IMR-90 (cell line): ENCODE data around the gene FAS. TPM values are rescaled to one million over a fixed set of nuclear protein-coding genes. Genes with fewer than 3 reads are reported as not detected.

Experiments used
- ATAC-seq: fragments of 200-7000 bp; cut with Tn5 transposase; 2 replicates; pipeline ENCODE4 v1.9.1; 2020; ENCODE audit warnings: low read depth, mild to moderate bottlenecking, moderate library complexity
- BruUV-seq: library from RNA; stranded (reverse); fragments of 400-500 nt; replicated peaks from 2 replicates; lab custom pipeline; 2021; lab: Mats Ljungman, UMichigan
- CTCF ChIA-PET: fragments of 300-600 bp; formaldehyde crosslinking; extraction: SDS; loops from one replicate; lab custom pipeline; 2021; ENCODE audit warnings: antibody characterized with exemption; lab: Yijun Ruan, JAX
- POLR2A ChIA-PET: fragments of 300-600 bp; sonication (Branson Sonifier 250); formaldehyde crosslinking; loops from one replicate; lab custom pipeline; 2022; ENCODE audit warnings: antibody characterized with exemption; ENCODE audit not compliant: unreplicated experiment; lab: Charles Lee
- DNase-seq: peaks from one replicate; pipeline ENCODE4 v3.0.0; 2013
- H2AFZ ChIP-seq: replicated peaks from 2 replicates; pipeline ENCODE3; 2013; ENCODE audit warnings: low read length, mild to moderate bottlenecking; ENCODE audit not compliant: poor library complexity
- H2AK5ac ChIP-seq: 2 replicates; pipeline ENCODE4 v1.6.1; 2013; ENCODE audit warnings: low read depth, low read length, inconsistent platforms
- H2AK9ac ChIP-seq: replicated peaks from 2 replicates; pipeline ENCODE3; 2013; ENCODE audit warnings: mild to moderate bottlenecking, low read depth, low read length, moderate library complexity; ENCODE audit not compliant: poor library complexity
- H2BK120ac ChIP-seq: 2 replicates; pipeline ENCODE4 v1.6.1; 2013; ENCODE audit warnings: low read depth, low read length, inconsistent platforms
- H2BK15ac ChIP-seq: 3 replicates; pipeline ENCODE4 v1.6.1; 2013; ENCODE audit warnings: low read depth, low read length, inconsistent platforms
- H2BK20ac ChIP-seq: 2 replicates; pipeline ENCODE4 v1.6.1; 2013; ENCODE audit warnings: low read depth, mild to moderate bottlenecking, inconsistent platforms, low read length, moderate library complexity
- H2BK5ac ChIP-seq: 2 replicates; pipeline ENCODE4 v1.6.1; 2013; ENCODE audit warnings: mild to moderate bottlenecking, low read depth, low read length, inconsistent platforms; ENCODE audit not compliant: poor library complexity, severe bottlenecking
- H3K14ac ChIP-seq: replicated peaks from 2 replicates; pipeline ENCODE4 v1.6.1; 2013; ENCODE audit warnings: low read depth, low read length, inconsistent platforms
- H3K18ac ChIP-seq: 2 replicates; pipeline ENCODE4 v1.6.1; 2013; ENCODE audit warnings: low read depth, low read length, control low read depth
- H3K23ac ChIP-seq: 2 replicates; pipeline ENCODE4 v1.6.1; 2013; ENCODE audit warnings: low read depth, low read length, inconsistent platforms
- H3K27ac ChIP-seq: 2 replicates; pipeline ENCODE4 v1.5.1; 2013; ENCODE audit warnings: mild to moderate bottlenecking, control low read depth, low read length; ENCODE audit not compliant: insufficient read depth
- H3K27me3 ChIP-seq: 2 replicates; pipeline ENCODE4 v1.6.1; 2013; ENCODE audit warnings: low read length; ENCODE audit not compliant: control insufficient read depth, insufficient read depth
- H3K36me3 ChIP-seq: 2 replicates; pipeline ENCODE4 v1.6.1; 2013; ENCODE audit warnings: low read length, mixed read lengths; ENCODE audit not compliant: control insufficient read depth, insufficient read depth
- H3K4ac ChIP-seq: 2 replicates; pipeline ENCODE4 v1.6.1; 2013; ENCODE audit warnings: low read depth, low read length, inconsistent platforms
- H3K4me1 ChIP-seq: 2 replicates; pipeline ENCODE4 v1.6.1; 2013; ENCODE audit warnings: low read length, mixed read lengths; ENCODE audit not compliant: control insufficient read depth, insufficient read depth
- H3K4me2 ChIP-seq: 2 replicates; pipeline ENCODE4 v1.6.1; 2013; ENCODE audit warnings: low read depth, mild to moderate bottlenecking, control low read depth, low read length, moderate library complexity
- H3K4me3 ChIP-seq: 2 replicates; pipeline ENCODE4 v1.5.1; 2013; ENCODE audit warnings: low read depth, mild to moderate bottlenecking, control low read depth, low read length, moderate library complexity; ENCODE audit not compliant: insufficient read depth
- H3K56ac ChIP-seq: 2 replicates; pipeline ENCODE4 v1.6.1; 2013; ENCODE audit warnings: low read length, inconsistent platforms; ENCODE audit not compliant: insufficient read depth; ENCODE audit errors: extremely low read depth
- H3K79me1 ChIP-seq, 2 experiments: 2 replicates each; pipeline ENCODE4 v1.6.1; 2013; ENCODE audit warnings: low read length in 2 of 2, inconsistent platforms in 1 of 2, low read depth in 1 of 2
- H3K9ac ChIP-seq: 2 replicates; pipeline ENCODE4 v1.6.1; 2013; ENCODE audit warnings: low read depth, low read length, control low read depth
- H3K9me1 ChIP-seq: 2 replicates; pipeline ENCODE4 v1.6.1; 2013; ENCODE audit warnings: low read length, inconsistent platforms; ENCODE audit not compliant: insufficient read depth
- H3K9me3 ChIP-seq: 2 replicates; pipeline ENCODE4 v1.6.1; 2013; ENCODE audit warnings: low read length; ENCODE audit not compliant: control insufficient read depth, insufficient read depth
- H4K20me1 ChIP-seq: 2 replicates; pipeline ENCODE4 v1.6.1; 2013; ENCODE audit warnings: low read length, inconsistent platforms; ENCODE audit not compliant: insufficient read depth
- H4K5ac ChIP-seq: 2 replicates; pipeline ENCODE4 v1.6.1; 2013; ENCODE audit warnings: mild to moderate bottlenecking, low read depth, low read length, control low read depth
- H4K8ac ChIP-seq, 2 experiments: 2 replicates each; pipeline ENCODE4 v1.6.1; 2013; ENCODE audit warnings: low read depth in 2 of 2, low read length in 2 of 2, control low read depth in 1 of 2, inconsistent platforms in 1 of 2
- H4K91ac ChIP-seq: 2 replicates; pipeline ENCODE4 v1.6.1; 2013; ENCODE audit warnings: low read depth, low read length, inconsistent platforms; ENCODE audit not compliant: insufficient read depth
- BHLHE40 ChIP-seq: fragments of 150-350 bp; IDR thresholded peaks from 2 replicates; pipeline ENCODE4 v1.6.1; 2016; ENCODE audit warnings: mild to moderate bottlenecking, low read depth, low read length
- CHD1 ChIP-seq: IDR thresholded peaks from 2 replicates; pipeline ENCODE4 v1.6.1; 2012; ENCODE audit warnings: low read depth, low read length, improper control_type of control experiment
- CTCF ChIP-seq: conservative IDR thresholded peaks from 2 replicates; pipeline ENCODE4 v1.5.1; 2012; ENCODE audit warnings: mild to moderate bottlenecking, low read depth, low read length, improper control_type of control experiment
- NFE2L2 ChIP-seq: fragments of 150-350 bp; IDR thresholded peaks from 2 replicates; pipeline ENCODE4 v1.6.1; 2016; ENCODE audit warnings: low read depth, mild to moderate bottlenecking, low read length
- POLR2A ChIP-seq: IDR thresholded peaks from 2 replicates; pipeline ENCODE4 v1.6.1; 2012; ENCODE audit warnings: mild to moderate bottlenecking, low read depth, low read length
- RFX5 ChIP-seq: IDR thresholded peaks from 2 replicates; pipeline ENCODE4 v1.8.0; 2012; ENCODE audit warnings: low read depth, mild to moderate bottlenecking, low read length, moderate library complexity
- SMC3 ChIP-seq: fragments of 150-350 bp; IDR thresholded peaks from 2 replicates; pipeline ENCODE4 v1.6.1; 2016; ENCODE audit warnings: low read depth, mild to moderate bottlenecking, antibody characterized with exemption, low read length, moderate library complexity
- WGBS, 2 experiments: methylation state at CpG; one replicate each; pipeline versions ENCODE4 v1.1.5 to v1.1.7; 2013; ENCODE audit warnings: missing lambda C conversion rate in 2 of 2; ENCODE audit not compliant: insufficient read length in 1 of 2; ENCODE audit errors: extremely low coverage in 2 of 2; 5-methylcytosine and 5-hydroxymethylcytosine counted together
- dilution Hi-C: fragments of 300-500 bp; cut with HindIII; formaldehyde crosslinking; loops from one replicate; pipeline ENCODE4 v1.14.3; 2018; ENCODE audit warnings: low sequenced_read_pairs; ENCODE audit not compliant: unreplicated experiment
- in situ Hi-C: fragments of 300-500 bp; cut with MboI; formaldehyde crosslinking; loops from 3 replicates; pipeline ENCODE4 v1.14.3; 2019; ENCODE audit warnings: low sequenced_read_pairs, inconsistent platforms, mixed read lengths
- intact Hi-C: fragments of 100-400 bp; cut with micrococcal nuclease; formaldehyde crosslinking; loops from 2 replicates; pipeline ENCODE4 v1.10.0; 2022
- polyA plus RNA-seq, 3 experiments: library from polyadenylated mRNA; depleted of rRNA; stranded (reverse); fragments of >200 nt; gene quantifications; 2 replicates each; pipeline ENCODE4 v1.2.3, GENCODE V29; 2012; ENCODE audit warnings: low replicate concordance in 1 of 3
- total RNA-seq: library from RNA; depleted of rRNA; stranded (reverse); fragments of >200 nt; gene quantifications from 2 replicates; pipeline ENCODE4 v1.2.3, GENCODE V29; 2012

The FAS gene
- total and polyA plus RNA-seq, 2 of the 4 experiments (the other 2 are of a cell fraction), result 34.3 to 53.8 TPM

GRCh38 chr10:88978463-88978862 lies 12.1 kb upstream of the FAS start:
- Histone ChIP-seq H3K9me3 (no peaks in the 10 kb centered on the region), H2AK5ac (no peak overlapping the region), H3K9ac (no peak overlapping the region), H2BK15ac (0 out of 3 replicates have a peak overlapping the region, but pooled peaks have one; percentile 5), H3K36me3 (no peaks in the 10 kb centered on the region; the same call in 1 of the 2 replicates), H4K5ac (no peak overlapping the region), H2BK120ac (no peak overlapping the region), H3K9me1 (peaks cover 10% of the 10 kb centered on the region), H3K56ac (no peak overlapping the region), H4K8ac (no peak overlapping the region), H3K14ac (no peak overlapping the region), H2BK20ac (no peak overlapping the region), H2AK9ac (no peak overlapping the region), H4K20me1 (0 out of 2 replicates have a peak, but pooled peaks cover 3% of the 10 kb centered on the region), H4K91ac (no peak overlapping the region), H3K27ac (no peak overlapping the region), H3K79me1 (peaks cover 24 to 49% of the 10 kb centered on the region in 2 experiments), H2BK5ac (no peak overlapping the region), H3K4me2 (no peak overlapping the region), H3K4ac (no peak overlapping the region), H3K27me3 (no peaks in the 10 kb centered on the region), H3K23ac (no peak overlapping the region), H3K4me3 (no peak overlapping the region), H2AFZ (no peak overlapping the region), H3K18ac (no peak overlapping the region), H3K4me1 (peaks cover 6% of the 10 kb centered on the region)
- ChIA-PET CTCF (interaction anchor here (0.6 to 1.4 kb wide), 2 partner anchors 9 kb away, joined by 3 to 6 read pairs; no protein-coding TSS in a partner anchor), POLR2A (interaction anchor here (1.1 kb wide), 1 partner anchor 29 kb away, joined by 3 read pairs; no protein-coding TSS in a partner anchor)
- no TSS peak for BruUV-seq
- WGBS, 2 experiments, result no CpG with 5 or more reads among the region's 2 CpGs
- TF ChIP-seq POLR2A (no peak), RFX5 (no peak), CHD1 (no peak), SMC3 (no peak), BHLHE40 (no peak), NFE2L2 (no peak), CTCF (no peak)
- intact Hi-C loops (no loop called here), in situ Hi-C loops (no loop called here), dilution Hi-C loops (no loop called here)
- no peak for ATAC-seq
- no peak for DNase-seq
